Thyroid gland (tissue), 4 donors: Measurements from ENCODE around the gene WARS2.

Source experiments
- POLR2A ChIP-seq, 2 donors: fragments of 450-650 bp; IDR thresholded peaks; one replicate each; pipeline ENCODE4 v1.6.1; 2017; ENCODE audit warnings: antibody characterized with exemption in 2 of 2, mild to moderate bottlenecking in 2 of 2, moderate library complexity in 1 of 2
- TF ChIP-seq, protein P1 (sequence below), 6 experiments: fragments of 200-600 bp in 3 of 6; fragments of 450-650 bp in 3 of 6; sonication (generic) in 3 of 6; IDR thresholded peaks; one replicate each; pipeline ENCODE4 v1.5.1; 2016 to 2019; ENCODE audit warnings: antibody characterized with exemption in 6 of 6, mild to moderate bottlenecking in 2 of 6, inconsistent platforms in 1 of 6, moderate library complexity in 1 of 6

DNA sequence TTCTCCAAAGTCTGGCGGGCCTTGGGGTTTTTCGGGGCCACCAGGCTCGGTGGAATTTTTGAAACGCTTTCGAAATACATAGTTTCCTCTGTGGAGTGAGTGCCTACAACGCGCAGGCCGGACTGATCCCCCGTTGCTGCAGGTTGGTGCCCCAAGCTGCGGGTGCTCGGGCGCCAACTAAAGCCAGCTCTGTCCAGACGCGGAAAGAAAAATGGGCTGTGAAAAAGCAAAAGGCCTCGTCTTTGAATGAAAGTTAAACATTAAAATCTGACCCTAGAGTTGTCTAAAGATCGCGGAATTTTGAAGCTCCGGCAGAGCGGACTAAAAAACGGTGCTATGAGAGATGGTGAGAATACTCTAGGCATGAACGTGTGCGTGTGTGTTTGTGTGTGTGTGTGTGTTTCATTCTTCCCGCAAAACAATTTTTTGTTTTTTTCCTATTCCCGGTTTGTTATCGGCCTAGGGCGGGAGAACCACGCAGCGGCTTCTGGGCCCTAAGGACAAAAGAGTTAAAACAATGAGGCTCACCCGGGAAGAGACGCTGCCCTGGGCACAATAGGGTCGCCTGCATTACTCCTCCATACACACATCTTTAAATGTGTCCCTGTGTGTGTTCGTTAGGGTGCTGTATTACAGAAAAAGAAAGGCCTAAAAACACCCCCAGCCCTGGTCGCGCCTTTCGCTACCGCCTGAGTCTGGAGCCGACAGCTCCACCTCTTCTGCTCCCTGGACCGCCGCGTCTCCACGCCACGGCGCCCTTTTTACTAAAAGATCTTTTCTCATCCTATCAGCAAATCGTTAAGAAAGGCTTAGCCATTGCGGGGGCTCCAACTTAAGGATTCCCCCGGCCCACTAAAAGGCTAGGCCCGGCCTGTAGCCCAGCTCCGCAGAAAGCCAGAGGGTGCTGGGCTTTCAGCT, 155.5 kb downstream of the WARS2 start:
- TF ChIP-seq, protein P1, sequence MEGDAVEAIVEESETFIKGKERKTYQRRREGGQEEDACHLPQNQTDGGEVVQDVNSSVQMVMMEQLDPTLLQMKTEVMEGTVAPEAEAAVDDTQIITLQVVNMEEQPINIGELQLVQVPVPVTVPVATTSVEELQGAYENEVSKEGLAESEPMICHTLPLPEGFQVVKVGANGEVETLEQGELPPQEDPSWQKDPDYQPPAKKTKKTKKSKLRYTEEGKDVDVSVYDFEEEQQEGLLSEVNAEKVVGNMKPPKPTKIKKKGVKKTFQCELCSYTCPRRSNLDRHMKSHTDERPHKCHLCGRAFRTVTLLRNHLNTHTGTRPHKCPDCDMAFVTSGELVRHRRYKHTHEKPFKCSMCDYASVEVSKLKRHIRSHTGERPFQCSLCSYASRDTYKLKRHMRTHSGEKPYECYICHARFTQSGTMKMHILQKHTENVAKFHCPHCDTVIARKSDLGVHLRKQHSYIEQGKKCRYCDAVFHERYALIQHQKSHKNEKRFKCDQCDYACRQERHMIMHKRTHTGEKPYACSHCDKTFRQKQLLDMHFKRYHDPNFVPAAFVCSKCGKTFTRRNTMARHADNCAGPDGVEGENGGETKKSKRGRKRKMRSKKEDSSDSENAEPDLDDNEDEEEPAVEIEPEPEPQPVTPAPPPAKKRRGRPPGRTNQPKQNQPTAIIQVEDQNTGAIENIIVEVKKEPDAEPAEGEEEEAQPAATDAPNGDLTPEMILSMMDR (IDR thresholded peaks at IDR 0.05) = no peak
- TF ChIP-seq POLR2A (IDR thresholded peaks at IDR 0.05) = no peak
